Measurements from ENCODE around the gene CPD.

GRCh38 chr17:30398328-30399041, 19.8 kb downstream of the CPD start:
- TF ChIP-seq KAT2B (IDR thresholded peaks at IDR 0.05; ENCODE audit: borderline replicate concordance, low read depth, low read length), result no peak
- no peak for TF ChIP-seq FOXA3 (CRISPR knock-in tag; IDR thresholded peaks at IDR 0.05)
- no peak for TF ChIP-seq HOMEZ (CRISPR knock-in tag; IDR thresholded peaks at IDR 0.05; ENCODE audit: low read depth)
- TF ChIP-seq PHF8 (CRISPR knock-in tag; IDR thresholded peaks at IDR 0.05), result no peak
- no peak for TF ChIP-seq CBFB (CRISPR knock-in tag; IDR thresholded peaks at IDR 0.05)
- no peak for TF ChIP-seq CTCF (CRISPR knock-in tag; IDR thresholded peaks at IDR 0.05)
- TF ChIP-seq HINFP (CRISPR knock-in tag; IDR thresholded peaks at IDR 0.05; ENCODE audit: low read depth), result no peak
- no peak for TF ChIP-seq BRD4 (CRISPR knock-in tag; IDR thresholded peaks at IDR 0.05)
- no peak for TF ChIP-seq CBX5 (CRISPR knock-in tag; IDR thresholded peaks at IDR 0.05; ENCODE audit: borderline replicate concordance)
- no peak for TF ChIP-seq POLR2AphosphoS5 (IDR thresholded peaks at IDR 0.05; ENCODE audit: low read depth, low read length)
